Keratinocyte (primary cell): ENCODE measurements around the gene HID1. TPM values are rescaled to one million over a fixed set of nuclear protein-coding genes. Genes with fewer than 3 reads are reported as not detected.

Experiments used
- DNase-seq: peaks from one replicate; pipeline ENCODE4 v3.0.0-alpha.2; 2011; ENCODE audit warnings: low read depth, missing footprints, low spot score
- FAIRE-seq: peaks from 2 replicates; lab custom pipeline; 2011; peaks lifted over from hg19 to GRCh38; lab: Jason Lieb, UNC
- H2AFZ ChIP-seq: 2 replicates; pipeline ENCODE4 v1.6.0; 2012; ENCODE audit warnings: low read length, control low read depth, inconsistent platforms; ENCODE audit not compliant: control insufficient read depth
- H3K27ac ChIP-seq: 2 replicates; pipeline ENCODE4 v1.5.1; 2011; ENCODE audit warnings: low read length; ENCODE audit not compliant: control insufficient read depth, insufficient read depth
- H3K27me3 ChIP-seq: 3 replicates; pipeline ENCODE4 v1.6.0; 2011; ENCODE audit warnings: low read length; ENCODE audit not compliant: control insufficient read depth, insufficient read depth; ENCODE audit errors: extremely low read depth
- H3K36me3 ChIP-seq, 2 experiments: 2 replicates in 1 of 2; 3 replicates in 1 of 2; pipeline ENCODE4 v1.5.1; 2011; ENCODE audit warnings: low read length in 2 of 2, mild to moderate bottlenecking in 1 of 2; ENCODE audit not compliant: control insufficient read depth in 2 of 2, insufficient read depth in 2 of 2; ENCODE audit errors: extremely low read depth in 1 of 2
- H3K4me1 ChIP-seq: 3 replicates; pipeline ENCODE4 v1.5.1; 2011; ENCODE audit warnings: low read length; ENCODE audit not compliant: control insufficient read depth, insufficient read depth; ENCODE audit errors: extremely low read depth
- H3K4me2 ChIP-seq: 3 replicates; pipeline ENCODE4 v1.6.0; 2011; ENCODE audit warnings: low read depth, low read length; ENCODE audit not compliant: control insufficient read depth, insufficient read depth; ENCODE audit errors: extremely low read depth
- H3K4me3 ChIP-seq, 3 experiments: fragments of 200-600 bp in 1 of 3; sonication (generic) in 1 of 3; 2 replicates in 2 of 3; 3 replicates in 1 of 3; pipeline ENCODE4 v1.5.1; 2011 to 2016; ENCODE audit warnings: low read length in 3 of 3, mild to moderate bottlenecking in 3 of 3, control low read depth in 2 of 3, inconsistent platforms in 1 of 3, low read depth in 1 of 3, mixed read lengths in 1 of 3, mixed run types in 1 of 3, moderate library complexity in 1 of 3; ENCODE audit not compliant: control insufficient read depth in 2 of 3, insufficient read depth in 2 of 3; ENCODE audit errors: extremely low read depth in 1 of 3
- H3K79me2 ChIP-seq: 2 replicates; pipeline ENCODE4 v1.6.0; 2012; ENCODE audit warnings: low read length; ENCODE audit not compliant: control insufficient read depth, insufficient read depth
- H3K9ac ChIP-seq: 3 replicates; pipeline ENCODE4 v1.6.0; 2011; ENCODE audit warnings: low read length; ENCODE audit not compliant: control insufficient read depth, insufficient read depth; ENCODE audit errors: extremely low read depth
- H3K9me1 ChIP-seq: 3 replicates; pipeline ENCODE4 v1.6.0; 2011; ENCODE audit warnings: low read length; ENCODE audit not compliant: control insufficient read depth, insufficient read depth; ENCODE audit errors: extremely low read depth
- H3K9me3 ChIP-seq: 2 replicates; pipeline ENCODE4 v1.5.1; 2012; ENCODE audit warnings: low read depth, low read length; ENCODE audit not compliant: control insufficient read depth
- H4K20me1 ChIP-seq: 3 replicates; pipeline ENCODE4 v1.6.0; 2011; ENCODE audit warnings: low read length; ENCODE audit not compliant: control insufficient read depth, insufficient read depth; ENCODE audit errors: extremely low read depth
- EZH2 ChIP-seq: IDR thresholded peaks from one replicate; pipeline ENCODE4 v1.6.1; 2012; ENCODE audit warnings: inconsistent platforms, mild to moderate bottlenecking, low read length, moderate library complexity
- dilution Hi-C: fragments of 300-500 bp; cut with MboI; formaldehyde crosslinking; loops from one replicate; pipeline ENCODE4 v1.7.0; 2020; ENCODE audit warnings: low sequenced_read_pairs; ENCODE audit not compliant: extremely low pct_ligation_motif_present
- polyA plus RNA-seq, 5 experiments: library from polyadenylated mRNA; depleted of rRNA in 3 of 5; stranded (reverse) in 3 of 5; stranded (forward) in 1 of 5; unstranded in 1 of 5; fragments of >200 nt; gene quantifications; 1 replicate in 1 of 5; 2 replicates in 3 of 5; 3 replicates in 1 of 5; pipeline versions ENCODE4 v1.2.1 to v1.2.3, GENCODE V29; 2011 to 2012; ENCODE audit warnings: missing spikeins in 2 of 5, low read depth in 1 of 5, low replicate concordance in 1 of 5
- TF ChIP-seq, protein P1 (sequence below), 3 experiments: IDR thresholded peaks in 1 of 3; conservative IDR thresholded peaks in 1 of 3; optimal IDR thresholded peaks in 1 of 3; 2 replicates in 2 of 3; 3 replicates in 1 of 3; pipeline versions ENCODE3 to v1.5.1; 2011; ENCODE audit warnings: low read length in 3 of 3, mild to moderate bottlenecking in 3 of 3, moderate library complexity in 2 of 3, control low read depth in 1 of 3, inconsistent platforms in 1 of 3; ENCODE audit not compliant: insufficient read depth in 2 of 3; ENCODE audit errors: extremely low read depth in 1 of 3

HID1 gene
- polyA plus RNA-seq, 1 donor (not counting 4 experiments of a cell fraction or from before 2014, with no cell fraction given): 0.33 TPM

DNA sequence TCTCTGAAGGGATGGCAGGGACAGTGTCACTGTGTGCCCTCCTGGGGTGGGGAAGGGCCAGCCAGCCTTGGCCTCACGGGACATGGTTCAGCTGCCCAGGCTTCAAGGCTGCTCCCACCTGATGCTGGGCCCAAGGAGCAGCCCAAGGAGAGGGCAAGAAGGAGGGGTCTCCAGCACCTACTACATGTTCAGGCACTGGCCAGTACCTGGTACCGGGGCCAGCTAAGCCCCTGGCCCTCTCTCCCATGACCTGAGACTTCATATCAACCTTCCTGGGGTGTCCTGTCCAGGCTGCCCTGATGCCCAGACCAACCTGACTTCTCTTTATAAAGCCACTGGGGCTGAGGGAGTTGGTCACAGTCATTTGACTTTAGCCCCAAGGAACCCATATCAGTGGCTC lies 50.8 kb downstream of the HID1 start:
- Histone ChIP-seq H2AFZ (no peak overlapping the region), H3K36me3 (no peaks in the 10 kb centered on the region), H3K9ac (no peak overlapping the region), H3K27ac (no peak overlapping the region), H3K27me3 (peaks cover 43% of the 10 kb centered on the region), H3K9me3 (no peaks in the 10 kb centered on the region), H3K79me2 (no peaks in the 10 kb centered on the region), H3K4me2 (no peak overlapping the region), H4K20me1 (no peaks in the 10 kb centered on the region), H3K9me1 (no peaks in the 10 kb centered on the region), H3K4me3 (no peak overlapping the region), H3K4me1 (peaks cover 19% of the 10 kb centered on the region)
- no peak for DNase-seq
- dilution Hi-C loops: no loop called here
- FAIRE-seq: no peak
- TF ChIP-seq EZH2: no peak
- TF ChIP-seq, protein P1, sequence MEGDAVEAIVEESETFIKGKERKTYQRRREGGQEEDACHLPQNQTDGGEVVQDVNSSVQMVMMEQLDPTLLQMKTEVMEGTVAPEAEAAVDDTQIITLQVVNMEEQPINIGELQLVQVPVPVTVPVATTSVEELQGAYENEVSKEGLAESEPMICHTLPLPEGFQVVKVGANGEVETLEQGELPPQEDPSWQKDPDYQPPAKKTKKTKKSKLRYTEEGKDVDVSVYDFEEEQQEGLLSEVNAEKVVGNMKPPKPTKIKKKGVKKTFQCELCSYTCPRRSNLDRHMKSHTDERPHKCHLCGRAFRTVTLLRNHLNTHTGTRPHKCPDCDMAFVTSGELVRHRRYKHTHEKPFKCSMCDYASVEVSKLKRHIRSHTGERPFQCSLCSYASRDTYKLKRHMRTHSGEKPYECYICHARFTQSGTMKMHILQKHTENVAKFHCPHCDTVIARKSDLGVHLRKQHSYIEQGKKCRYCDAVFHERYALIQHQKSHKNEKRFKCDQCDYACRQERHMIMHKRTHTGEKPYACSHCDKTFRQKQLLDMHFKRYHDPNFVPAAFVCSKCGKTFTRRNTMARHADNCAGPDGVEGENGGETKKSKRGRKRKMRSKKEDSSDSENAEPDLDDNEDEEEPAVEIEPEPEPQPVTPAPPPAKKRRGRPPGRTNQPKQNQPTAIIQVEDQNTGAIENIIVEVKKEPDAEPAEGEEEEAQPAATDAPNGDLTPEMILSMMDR (optimal IDR thresholded peaks at IDR 0.05 in 1 of 3, IDR thresholded peaks at IDR 0.05 in 1 of 3, conservative IDR thresholded peaks at IDR 0.05 in 1 of 3; ENCODE audit: extremely low read depth in 1 of 3, insufficient read depth in 2 of 3, low read length in 3 of 3): no peak

DNA sequence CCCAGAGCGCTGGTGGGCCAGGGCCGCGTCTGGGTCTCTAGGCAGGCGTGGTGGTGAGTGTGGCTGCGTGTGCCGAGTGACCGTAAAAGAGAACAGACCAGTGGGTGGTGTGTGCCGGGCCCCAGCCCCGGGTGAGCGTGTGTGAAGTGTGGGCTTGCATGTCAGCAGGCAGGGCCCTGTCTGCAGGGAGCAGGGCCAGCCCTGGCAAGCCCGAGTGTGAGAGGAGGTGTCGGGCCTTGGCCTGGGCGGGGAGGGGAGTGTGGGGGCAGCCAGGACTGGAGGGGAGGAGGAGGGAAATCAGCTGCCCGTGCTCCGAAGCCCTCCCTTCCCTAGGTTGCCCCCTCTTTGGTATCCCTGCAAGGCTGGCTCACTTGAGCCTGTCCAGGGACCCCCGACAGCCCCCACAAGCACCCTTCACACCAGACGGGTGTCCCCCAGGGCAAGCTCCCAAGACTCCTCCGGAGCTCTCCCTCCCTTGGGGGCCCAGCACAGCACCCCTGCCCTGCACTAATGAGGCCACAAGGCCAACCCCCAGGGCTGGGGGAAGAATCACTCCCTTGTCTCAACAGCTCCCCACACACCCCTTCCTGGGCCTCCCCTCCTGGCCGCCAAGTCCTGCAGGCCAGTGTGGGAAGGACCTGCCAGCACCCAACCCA lies 51.4 kb downstream of the HID1 start:
- no peak overlapping the region for H3K27ac ChIP-seq
- peaks cover 19% of the 10 kb centered on the region for H3K4me1 ChIP-seq
- H3K9me1 ChIP-seq: no peaks in the 10 kb centered on the region
- H3K4me3 ChIP-seq: peak overlapping the region in 1 of 3 experiments; percentile 10
- no peak overlapping the region for H3K9ac ChIP-seq
- FAIRE-seq (no peak), DNase-seq (no peak)
- H3K4me2 ChIP-seq: peak overlapping the region; percentile 45
- H3K27me3 ChIP-seq: peaks cover 43% of the 10 kb centered on the region
- H2AFZ ChIP-seq: peak overlapping the region; percentile 68
- TF ChIP-seq, protein P1 (optimal IDR thresholded peaks at IDR 0.05 in 1 of 3, IDR thresholded peaks at IDR 0.05 in 1 of 3, conservative IDR thresholded peaks at IDR 0.05 in 1 of 3; ENCODE audit: extremely low read depth in 1 of 3, insufficient read depth in 2 of 3, low read length in 3 of 3): no peak
- no peak for TF ChIP-seq EZH2
- no peaks in the 10 kb centered on the region for H4K20me1 ChIP-seq
- no peaks in the 10 kb centered on the region for H3K36me3 ChIP-seq
- dilution Hi-C loops: no loop called here
- H3K79me2 ChIP-seq: no peaks in the 10 kb centered on the region
- no peaks in the 10 kb centered on the region for H3K9me3 ChIP-seq
